HG03558 (cell line): ENCODE data around the gene MRPL30.
"Not testable (repeated sequence)": the region's sequence is repeated elsewhere in the genome, so short reads cannot be mapped to it uniquely, and the experiment has no call there.

Source experiments
- ATAC-seq: cut with Tn5 transposase; IDR thresholded peaks from one replicate; pipeline ENCODE4 v1.9.1; 2021; ENCODE audit warnings: moderate number of reproducible peaks; ENCODE audit not compliant: unreplicated experiment; ENCODE audit errors: extremely low read depth

MRPL30 gene

GRCh38 chr2:99180755-99181623 is at the start of gene MRPL30, which contains the start of gene MITD1:
TSS of gene MRPL30 (plus strand) at chr2:99181184. CDS start at chr2:99186204, 5,020 bp downstream.
TSS of gene MITD1 (minus strand) at chr2:99181058. CDS start at chr2:99180981, 77 bp downstream.
- ATAC-seq, result peak; percentile 87

- ATAC-seq, result not testable (repeated sequence)
These were observed 45.9 kb upstream of the MRPL30 start for GRCh38 chr2:99135044-99135556.

GRCh38 chr2:99139003-99139402 is 42.0 kb upstream of the MRPL30 start:
- no peak for ATAC-seq

GRCh38 chr2:99140056-99140859 is 40.7 kb upstream of the MRPL30 start:
- no peak for ATAC-seq

- peak; percentile 13 for ATAC-seq
These were observed 40.2 kb upstream of the MRPL30 start for GRCh38 chr2:99140860-99141109.

- ATAC-seq, result peak; percentile 79
These were observed 39.6 kb upstream of the MRPL30 start, which contains the start of gene C2orf15 for GRCh38 chr2:99141110-99142108. TSS of gene C2orf15 (plus strand) at chr2:99141707. CDS start at chr2:99150559, 8,852 bp downstream.

GRCh38 chr2:99150706-99151105 is 30.3 kb upstream of the MRPL30 start:
- ATAC-seq, result no peak

- no peak for ATAC-seq
These were observed 28.6 kb upstream of the MRPL30 start for GRCh38 chr2:99152199-99152895.

- no peak for ATAC-seq
These were observed 26.9 kb upstream of the MRPL30 start for GRCh38 chr2:99153921-99154604.

GRCh38 chr2:99154643-99155536 is 26.1 kb upstream of the MRPL30 start, which contains the start of the genes LIPT1 and TSGA10:
TSS of gene LIPT1 (plus strand) at chr2:99154967. CDS start at chr2:99161958, 6,991 bp downstream.
TSS of gene TSGA10 (minus strand) at chr2:99154942. CDS start at chr2:99109439, 45,503 bp downstream.
- peak; percentile 79 for ATAC-seq

- ATAC-seq, result no peak
These were observed 24.1 kb upstream of the MRPL30 start for GRCh38 chr2:99156891-99157290.

- no peak for ATAC-seq
These were observed 22.4 kb upstream of the MRPL30 start for GRCh38 chr2:99158599-99158998.

- ATAC-seq, result no peak
These were observed 21.4 kb upstream of the MRPL30 start for GRCh38 chr2:99159594-99159993.

- ATAC-seq, result no peak
These were observed 14.8 kb upstream of the MRPL30 start for GRCh38 chr2:99166218-99166617.

- ATAC-seq, result no peak
These were observed 11.4 kb upstream of the MRPL30 start for GRCh38 chr2:99169534-99169933.

- ATAC-seq, result no peak
These were observed 9.4 kb upstream of the MRPL30 start for GRCh38 chr2:99171377-99172140.

GRCh38 chr2:99181624-99182000 is 628 bp downstream of the MRPL30 start:
- ATAC-seq, result no peak
